GM23338 (cell line): ENCODE data around the gene CMKLR1. TPM values are rescaled to one million over a fixed set of nuclear protein-coding genes. Genes with fewer than 3 reads are reported as not detected.

ENCODE experiments used
- ATAC-seq: fragments of 200-7000 bp; cut with Tn5 transposase; 3 replicates; pipeline ENCODE4 v1.9.1; 2020
- DNase-seq: peaks from one replicate; pipeline ENCODE4 v3.0.0-alpha.2; 2015; ENCODE audit warnings: low spot score
- H2AFZ ChIP-seq: fragments of 200-600 bp; sonication (generic); 2 replicates; pipeline ENCODE4 v1.8.0; 2016; ENCODE audit warnings: antibody characterized with exemption, mild to moderate bottlenecking, moderate library complexity
- H3F3A ChIP-seq: fragments of 200-600 bp; sonication (generic); replicated peaks from 2 replicates; pipeline ENCODE4 v1.8.0; 2017; ENCODE audit warnings: antibody characterized with exemption, mixed run types, low read depth
- H3K27ac ChIP-seq: fragments of 200-600 bp; sonication (generic); 2 replicates; pipeline ENCODE4 v1.6.1; 2016; ENCODE audit warnings: low read depth
- H3K27me3 ChIP-seq: fragments of 200-600 bp; sonication (generic); 2 replicates; pipeline ENCODE4 v1.8.0; 2016; ENCODE audit warnings: mild to moderate bottlenecking, mixed run types, moderate library complexity; ENCODE audit not compliant: insufficient read depth
- H3K36me3 ChIP-seq: fragments of 200-600 bp; sonication (generic); 2 replicates; pipeline ENCODE4 v1.8.0; 2016; ENCODE audit warnings: mild to moderate bottlenecking; ENCODE audit not compliant: insufficient read depth
- H3K4me1 ChIP-seq: fragments of 200-600 bp; sonication (generic); 2 replicates; pipeline ENCODE4 v1.8.0; 2016; ENCODE audit warnings: mild to moderate bottlenecking, moderate library complexity; ENCODE audit not compliant: insufficient read depth
- H3K4me2 ChIP-seq: fragments of 200-600 bp; sonication (generic); 2 replicates; pipeline ENCODE4 v1.7.1; 2017; ENCODE audit warnings: mixed run types
- H3K4me3 ChIP-seq: fragments of 200-600 bp; sonication (generic); 2 replicates; pipeline ENCODE4 v1.6.1; 2016; ENCODE audit warnings: mixed run types
- H3K79me2 ChIP-seq: fragments of 200-600 bp; sonication (generic); replicated peaks from 2 replicates; pipeline ENCODE4 v1.8.0; 2017; ENCODE audit warnings: mild to moderate bottlenecking; ENCODE audit not compliant: insufficient read depth
- H3K9me2 ChIP-seq: fragments of 200-600 bp; sonication (generic); 2 replicates; pipeline ENCODE4 v1.8.0; 2017; ENCODE audit not compliant: insufficient read depth
- H4K20me1 ChIP-seq: fragments of 200-600 bp; sonication (generic); replicated peaks from 2 replicates; pipeline ENCODE4 v1.8.0; 2017; ENCODE audit warnings: mild to moderate bottlenecking; ENCODE audit not compliant: insufficient read depth
- H3K27ac Mint-ChIP-seq: 2 replicates; pipeline ENCODE4 v1.8.0; 2020; ENCODE audit warnings: inconsistent platforms, mild to moderate bottlenecking, moderate library complexity, mixed read lengths
- H3K27me3 Mint-ChIP-seq: 3 replicates; pipeline ENCODE4 v1.8.0; 2022; ENCODE audit warnings: low read depth, mild to moderate bottlenecking, moderate library complexity, mixed read lengths, inconsistent platforms; ENCODE audit not compliant: insufficient read depth, poor library complexity
- H3K36me3 Mint-ChIP-seq: 3 replicates; pipeline ENCODE4 v1.8.0; 2021; ENCODE audit warnings: low read depth, mild to moderate bottlenecking, inconsistent platforms, moderate library complexity, mixed read lengths
- H3K4me1 Mint-ChIP-seq: 3 replicates; pipeline ENCODE4 v1.8.0; 2020; ENCODE audit warnings: mild to moderate bottlenecking, inconsistent platforms, mixed read lengths
- H3K4me3 Mint-ChIP-seq: 3 replicates; pipeline ENCODE4 v1.8.0; 2021; ENCODE audit warnings: moderate library complexity, mild to moderate bottlenecking, inconsistent platforms, mixed read lengths
- H3K9me3 Mint-ChIP-seq: 3 replicates; pipeline ENCODE4 v1.8.0; 2020; ENCODE audit warnings: moderate library complexity, mild to moderate bottlenecking, inconsistent platforms, mixed read lengths
- CTCF ChIP-seq, 2 experiments: fragments of 200-600 bp in 1 of 2; sonication (generic) in 1 of 2; conservative IDR thresholded peaks; 2 replicates each; pipeline versions ENCODE4 v1.5.1 to v1.6.1; 2016 to 2017; ENCODE audit warnings: antibody characterized with exemption in 2 of 2, low read depth in 2 of 2, mild to moderate bottlenecking in 2 of 2, moderate library complexity in 1 of 2
- ETS1 ChIP-seq: IDR thresholded peaks from 2 replicates; pipeline ENCODE4 v1.6.1; 2016; ENCODE audit warnings: antibody characterized with exemption
- EZH2 ChIP-seq: fragments of 200-600 bp; sonication (generic); IDR thresholded peaks from one replicate; pipeline ENCODE4 v1.8.0; 2017; ENCODE audit warnings: antibody characterized with exemption, mild to moderate bottlenecking, low read depth; ENCODE audit not compliant: unreplicated experiment
- EZH2phosphoT487 ChIP-seq: fragments of 200-600 bp; sonication (generic); IDR thresholded peaks from one replicate; pipeline ENCODE4 v1.8.1; 2018; ENCODE audit warnings: antibody characterized with exemption; ENCODE audit not compliant: unreplicated experiment
- JUNB ChIP-seq: IDR thresholded peaks from one replicate; pipeline ENCODE4 v1.6.1; 2016; ENCODE audit warnings: antibody characterized with exemption; ENCODE audit not compliant: unreplicated experiment
- NANOG ChIP-seq: IDR thresholded peaks from 2 replicates; pipeline ENCODE4 v1.6.1; 2016; ENCODE audit warnings: antibody characterized with exemption, borderline replicate concordance
- POLR2AphosphoS5 ChIP-seq: IDR thresholded peaks from 2 replicates; pipeline ENCODE4 v1.6.1; 2016; ENCODE audit warnings: antibody characterized with exemption, low read depth
- REST ChIP-seq: IDR thresholded peaks from one replicate; pipeline ENCODE4 v1.6.1; 2018; ENCODE audit warnings: antibody characterized with exemption; ENCODE audit not compliant: unreplicated experiment
- STAT1 ChIP-seq: IDR thresholded peaks from one replicate; pipeline ENCODE4 v1.6.1; 2016; ENCODE audit warnings: antibody characterized with exemption; ENCODE audit not compliant: unreplicated experiment
- ZNF114 ChIP-seq: fragments of 250-450 bp; sonication (Bioruptor Pico); IDR thresholded peaks from 2 replicates; pipeline ENCODE4 v1.5.0; 2020; ENCODE audit warnings: mild to moderate bottlenecking, moderate library complexity
- ZNF462 ChIP-seq: fragments of 250-450 bp; sonication (Bioruptor Pico); IDR thresholded peaks from 2 replicates; pipeline ENCODE4 v1.5.0; 2020; ENCODE audit warnings: mild to moderate bottlenecking, moderate library complexity
- polyA plus RNA-seq: library from polyadenylated mRNA; unstranded; fragments of >200 nt; fragmentation: Nextera tagmentation; extraction: Ambion mirVana; gene quantifications from 2 replicates; pipeline ENCODE4 v1.2.1, GENCODE V29; 2016
- total RNA-seq: library from RNA; depleted of rRNA; stranded (reverse); fragments of >200 nt; shearing (Covaris generic); gene quantifications from 2 replicates; pipeline ENCODE4 v1.2.3, GENCODE V29; 2014

CMKLR1 gene
- total and polyA plus RNA-seq, 2 experiments from 2014 or later = 0.40 to 2.6 TPM

- Mint-ChIP-seq H3K27ac (no peak overlapping the region), H3K9me3 (no peaks in the 10 kb centered on the region), H3K4me1 (no peaks in the 10 kb centered on the region), H3K4me3 (no peak overlapping the region; the same call in 2 of the 3 replicates), H3K27me3 (peaks cover 3% of the 10 kb centered on the region), H3K36me3 (no peaks in the 10 kb centered on the region)
- ATAC-seq = no peak
- no peak overlapping the region for H3K27ac ChIP-seq
- H3K79me2 ChIP-seq = no peaks in the 10 kb centered on the region
- H3F3A ChIP-seq = no peaks in the 10 kb centered on the region
- TF ChIP-seq STAT1 (no peak), NANOG (no peak), EZH2 (no peak), ZNF462 (CRISPR knock-in tag) (no peak), CTCF (conservative IDR thresholded peaks at IDR 0.05; ENCODE audit: low read depth in 2 of 2) (no peak), EZH2phosphoT487 (no peak), JUNB (no peak), ZNF114 (CRISPR knock-in tag) (no peak), POLR2AphosphoS5 (no peak), ETS1 (no peak), REST (no peak)
- H3K9me2 ChIP-seq = no peaks in the 10 kb centered on the region
- H3K4me2 ChIP-seq = no peak overlapping the region
- H3K4me1 ChIP-seq = no peaks in the 10 kb centered on the region
- H3K4me3 ChIP-seq = no peak overlapping the region
- H2AFZ ChIP-seq = no peak overlapping the region
- H4K20me1 ChIP-seq = no peaks in the 10 kb centered on the region
- no peaks in the 10 kb centered on the region for H3K36me3 ChIP-seq
- DNase-seq = no peak
- no peaks in the 10 kb centered on the region for H3K27me3 ChIP-seq
Observed at GRCh38 chr12:108328420-108328819, 10.7 kb downstream of the CMKLR1 start.
